AG09319 (cell line): Measurements from ENCODE around the gene KLHL3.

Experiments
- DNase-seq: peaks from one replicate; pipeline ENCODE4 v3.0.0-alpha.2; 2010; ENCODE audit warnings: low read depth; ENCODE audit errors: extremely low read depth
- CTCF ChIP-seq: IDR thresholded peaks from 2 replicates; pipeline ENCODE4 v1.5.1; 2011; ENCODE audit warnings: low read depth, mild to moderate bottlenecking, inconsistent platforms, low read length, moderate library complexity

Gene KLHL3

GRCh38 chr5:137731176-137731575, 4.7 kb downstream of the KLHL3 start:
- DNase-seq, result peak; percentile 37

GRCh38 chr5:137730336-137730735, 5.6 kb downstream of the KLHL3 start:
- DNase-seq, result no peak
- TF ChIP-seq CTCF, result no peak

More at GRCh38 chr5:137731176-137731575, 4.7 kb downstream of the KLHL3 start:
- TF ChIP-seq CTCF, result no peak

GRCh38 chr5:137728048-137728447, 7.8 kb downstream of the KLHL3 start:
- no peak for TF ChIP-seq CTCF
- no peak for DNase-seq

GRCh38 chr5:137727623-137728022, 8.3 kb downstream of the KLHL3 start:
- TF ChIP-seq CTCF, result no peak
- no peak for DNase-seq

GRCh38 chr5:137724251-137724650, 11.6 kb downstream of the KLHL3 start:
- no peak for TF ChIP-seq CTCF
- no peak for DNase-seq

GRCh38 chr5:137718611-137719010, 17.3 kb downstream of the KLHL3 start:
- no peak for TF ChIP-seq CTCF
- DNase-seq, result no peak

- DNase-seq, result no peak
- TF ChIP-seq CTCF, result no peak
Measured at GRCh38 chr5:137716337-137716736, 19.6 kb downstream of the KLHL3 start.

- no peak for TF ChIP-seq CTCF
Measured at GRCh38 chr5:137715456-137715855, 20.4 kb downstream of the KLHL3 start.

More at GRCh38 chr5:137715456-137715855, 20.4 kb downstream of the KLHL3 start:
- no peak for DNase-seq
